HepG2 (cell line): ENCODE measurements around the gene ADGRD1. TPM values are rescaled to one million over a fixed set of nuclear protein-coding genes. Genes with fewer than 3 reads are reported as not detected.

Experiments used
- ARNT2 ChIP-seq: sonication (generic); formaldehyde crosslinking; IDR thresholded peaks from 2 replicates; pipeline ENCODE4 v1.8.0; 2022; ENCODE audit warnings: mild to moderate bottlenecking, low read depth, missing genetic modification reagents, moderate library complexity
- DNMT3B ChIP-seq: conservative IDR thresholded peaks from 2 replicates; pipeline ENCODE4 v1.6.1; 2016; ENCODE audit warnings: missing biosample characterization, control low read depth
- GPN1 ChIP-seq: sonication (generic); formaldehyde crosslinking; IDR thresholded peaks from 2 replicates; pipeline ENCODE4 v1.5.1; 2020; ENCODE audit warnings: missing genetic modification reagents, borderline replicate concordance
- HNRNPLL ChIP-seq: fragments of 200-400 bp; formaldehyde crosslinking; IDR thresholded peaks from 2 replicates; pipeline ENCODE4 v1.6.1; 2017; ENCODE audit warnings: mild to moderate bottlenecking, low read depth, low read length; ENCODE audit not compliant: poor library complexity, severe bottlenecking
- HOXA3 ChIP-seq: sonication (generic); formaldehyde crosslinking; IDR thresholded peaks from 2 replicates; pipeline ENCODE4 v1.5.0; 2020; ENCODE audit warnings: missing genetic modification reagents
- IRF2 ChIP-seq: IDR thresholded peaks from 2 replicates; pipeline ENCODE4 v1.6.1; 2018; ENCODE audit warnings: missing genetic modification reagents, missing compliant biosample characterization
- NFYB ChIP-seq: sonication (generic); formaldehyde crosslinking; IDR thresholded peaks from 2 replicates; pipeline ENCODE4 v1.4.0; 2020; ENCODE audit warnings: missing genetic modification reagents
- RFXANK ChIP-seq: IDR thresholded peaks from 2 replicates; pipeline ENCODE4 v1.6.1; 2016
- SETDB1 ChIP-seq: sonication (generic); formaldehyde crosslinking; IDR thresholded peaks from 2 replicates; pipeline ENCODE4 v1.5.1; 2020; ENCODE audit warnings: missing genetic modification reagents, mild to moderate bottlenecking, borderline replicate concordance
- SRSF9 ChIP-seq: fragments of 200-400 bp; formaldehyde crosslinking; IDR thresholded peaks from 2 replicates; pipeline ENCODE4 v1.6.1; 2018; ENCODE audit warnings: borderline replicate concordance, mild to moderate bottlenecking, low read depth, low read length; ENCODE audit not compliant: insufficient read depth, poor library complexity, severe bottlenecking
- ZBTB46 ChIP-seq: sonication (generic); formaldehyde crosslinking; IDR thresholded peaks from 2 replicates; pipeline ENCODE4 v1.4.0; 2020; ENCODE audit warnings: mild to moderate bottlenecking, missing genetic modification reagents, borderline replicate concordance
- ZBTB7B ChIP-seq: sonication (generic); formaldehyde crosslinking; IDR thresholded peaks from 2 replicates; pipeline ENCODE4 v1.4.0; 2020; ENCODE audit warnings: missing genetic modification reagents
- ZNF331 ChIP-seq: sonication (generic); formaldehyde crosslinking; IDR thresholded peaks from 2 replicates; pipeline ENCODE4 v1.4.0; 2020; ENCODE audit warnings: missing genetic modification reagents
- ZNF451 ChIP-seq: sonication (generic); formaldehyde crosslinking; IDR thresholded peaks from 2 replicates; pipeline ENCODE4 v1.5.0; 2020; ENCODE audit warnings: mild to moderate bottlenecking, missing genetic modification reagents
- ZNF501 ChIP-seq: sonication (generic); formaldehyde crosslinking; IDR thresholded peaks from 2 replicates; pipeline ENCODE4 v1.5.1; 2020; ENCODE audit warnings: mild to moderate bottlenecking, moderate library complexity, missing genetic modification reagents
- ZNF773 ChIP-seq: sonication (generic); formaldehyde crosslinking; IDR thresholded peaks from 2 replicates; pipeline ENCODE4 v1.4.0; 2020; ENCODE audit warnings: missing genetic modification reagents, borderline replicate concordance
- polyA plus RNA-seq, 8 experiments: library from polyadenylated mRNA; depleted of rRNA in 3 of 8; stranded (reverse) in 7 of 8; unstranded in 1 of 8; fragments of >200 nt; fragmentation: Illumina TruSeq in 4 of 8; extraction: Trizol in 4 of 8; gene quantifications; 2 replicates each; pipeline versions ENCODE4 v1.2.1 to v1.2.3, GENCODE V29; 2011 to 2016; ENCODE audit warnings: low read depth in 4 of 8, missing spikeins in 1 of 8, mixed read lengths in 1 of 8; ENCODE audit not compliant: insufficient read depth in 1 of 8
- total RNA-seq, 5 experiments: library from RNA; depleted of rRNA; stranded (reverse); fragments of >200 nt; fragmentation: Illumina TruSeq; extraction: Trizol; gene quantifications; 2 replicates each; pipeline ENCODE4 v1.2.3, GENCODE V29; 2016; ENCODE audit warnings: low read depth in 1 of 5
- TF ChIP-seq, protein P1 (sequence below): sonication (generic); formaldehyde crosslinking; IDR thresholded peaks from 2 replicates; pipeline ENCODE4 v1.4.0; 2020; ENCODE audit warnings: mild to moderate bottlenecking, missing genetic modification reagents
- TF ChIP-seq, protein P2 (sequence below): sonication (generic); formaldehyde crosslinking; IDR thresholded peaks from 2 replicates; pipeline ENCODE4 v1.4.0; 2020; ENCODE audit warnings: mild to moderate bottlenecking, missing genetic modification reagents
- TF ChIP-seq, protein P3 (sequence below): sonication (generic); formaldehyde crosslinking; IDR thresholded peaks from 2 replicates; pipeline ENCODE4 v1.5.1; 2020; ENCODE audit warnings: missing genetic modification reagents, mild to moderate bottlenecking, borderline replicate concordance

ADGRD1 gene
- total and polyA plus RNA-seq, 2 of the 13 experiments (the other 11 are each of a cell fraction or from before 2014, with no cell fraction given), result 0.46 to 12.4 TPM

GRCh38 chr12:131104463-131105350 lies 151.0 kb downstream of the ADGRD1 start (continued):
- TF ChIP-seq DNMT3B (CRISPR knock-in tag), result no peak
- TF ChIP-seq ZBTB7B (CRISPR knock-in tag), result no peak
- peak; percentile 55; the same call in 1 of the 2 replicates for TF ChIP-seq ZNF501
- no peak for TF ChIP-seq GPN1 (CRISPR knock-in tag)
- peak; percentile 27; the same call in 1 of the 2 replicates for TF ChIP-seq ZNF773 (CRISPR knock-in tag)
- TF ChIP-seq SETDB1 (CRISPR knock-in tag), result no peak
- 0 out of 2 replicates have a peak, but pooled peaks have one; percentile 50 for TF ChIP-seq ZNF451 (CRISPR knock-in tag)
- TF ChIP-seq, protein P1, sequence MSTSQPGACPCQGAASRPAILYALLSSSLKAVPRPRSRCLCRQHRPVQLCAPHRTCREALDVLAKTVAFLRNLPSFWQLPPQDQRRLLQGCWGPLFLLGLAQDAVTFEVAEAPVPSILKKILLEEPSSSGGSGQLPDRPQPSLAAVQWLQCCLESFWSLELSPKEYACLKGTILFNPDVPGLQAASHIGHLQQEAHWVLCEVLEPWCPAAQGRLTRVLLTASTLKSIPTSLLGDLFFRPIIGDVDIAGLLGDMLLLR (CRISPR knock-in tag), result no peak
- TF ChIP-seq, protein P2, sequence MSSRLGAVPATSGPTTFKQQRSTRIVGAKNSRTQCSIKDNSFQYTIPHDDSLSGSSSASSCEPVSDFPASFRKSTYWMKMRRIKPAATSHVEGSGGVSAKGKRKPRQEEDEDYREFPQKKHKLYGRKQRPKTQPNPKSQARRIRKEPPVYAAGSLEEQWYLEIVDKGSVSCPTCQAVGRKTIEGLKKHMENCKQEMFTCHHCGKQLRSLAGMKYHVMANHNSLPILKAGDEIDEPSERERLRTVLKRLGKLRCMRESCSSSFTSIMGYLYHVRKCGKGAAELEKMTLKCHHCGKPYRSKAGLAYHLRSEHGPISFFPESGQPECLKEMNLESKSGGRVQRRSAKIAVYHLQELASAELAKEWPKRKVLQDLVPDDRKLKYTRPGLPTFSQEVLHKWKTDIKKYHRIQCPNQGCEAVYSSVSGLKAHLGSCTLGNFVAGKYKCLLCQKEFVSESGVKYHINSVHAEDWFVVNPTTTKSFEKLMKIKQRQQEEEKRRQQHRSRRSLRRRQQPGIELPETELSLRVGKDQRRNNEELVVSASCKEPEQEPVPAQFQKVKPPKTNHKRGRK (CRISPR knock-in tag), result no peak
- no peak for TF ChIP-seq SRSF9
- no peak for TF ChIP-seq ARNT2 (CRISPR knock-in tag)
- TF ChIP-seq NFYB (CRISPR knock-in tag), result no peak
- TF ChIP-seq RFXANK (CRISPR knock-in tag), result no peak
- TF ChIP-seq, protein P3, sequence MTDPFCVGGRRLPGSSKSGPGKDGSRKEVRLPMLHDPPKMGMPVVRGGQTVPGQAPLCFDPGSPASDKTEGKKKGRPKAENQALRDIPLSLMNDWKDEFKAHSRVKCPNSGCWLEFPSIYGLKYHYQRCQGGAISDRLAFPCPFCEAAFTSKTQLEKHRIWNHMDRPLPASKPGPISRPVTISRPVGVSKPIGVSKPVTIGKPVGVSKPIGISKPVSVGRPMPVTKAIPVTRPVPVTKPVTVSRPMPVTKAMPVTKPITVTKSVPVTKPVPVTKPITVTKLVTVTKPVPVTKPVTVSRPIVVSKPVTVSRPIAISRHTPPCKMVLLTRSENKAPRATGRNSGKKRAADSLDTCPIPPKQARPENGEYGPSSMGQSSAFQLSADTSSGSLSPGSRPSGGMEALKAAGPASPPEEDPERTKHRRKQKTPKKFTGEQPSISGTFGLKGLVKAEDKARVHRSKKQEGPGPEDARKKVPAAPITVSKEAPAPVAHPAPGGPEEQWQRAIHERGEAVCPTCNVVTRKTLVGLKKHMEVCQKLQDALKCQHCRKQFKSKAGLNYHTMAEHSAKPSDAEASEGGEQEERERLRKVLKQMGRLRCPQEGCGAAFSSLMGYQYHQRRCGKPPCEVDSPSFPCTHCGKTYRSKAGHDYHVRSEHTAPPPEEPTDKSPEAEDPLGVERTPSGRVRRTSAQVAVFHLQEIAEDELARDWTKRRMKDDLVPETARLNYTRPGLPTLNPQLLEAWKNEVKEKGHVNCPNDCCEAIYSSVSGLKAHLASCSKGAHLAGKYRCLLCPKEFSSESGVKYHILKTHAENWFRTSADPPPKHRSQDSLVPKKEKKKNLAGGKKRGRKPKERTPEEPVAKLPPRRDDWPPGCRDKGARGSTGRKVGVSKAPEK, result 0 out of 2 replicates have a peak, but pooled peaks have one; percentile 18
- peak; percentile 36 for TF ChIP-seq HNRNPLL
- peak; percentile 47; the same call in 1 of the 2 replicates for TF ChIP-seq IRF2
- TF ChIP-seq HOXA3 (CRISPR knock-in tag), result peak; percentile 43; the same call in 1 of the 2 replicates
- peak; percentile 37; the same call in 1 of the 2 replicates for TF ChIP-seq ZNF331 (CRISPR knock-in tag)
- no peak for TF ChIP-seq ZBTB46 (CRISPR knock-in tag)
